GM19328 (cell line): ENCODE data around the gene C16orf89.
A peak's percentile ranks its signal among the peaks of the same experiment; 100 is the strongest.
"Not testable (repeated sequence)": the region's sequence is repeated elsewhere in the genome, so short reads cannot be mapped to it uniquely, and the experiment has no call there.

Source experiments
- ATAC-seq: cut with Tn5 transposase; IDR thresholded peaks from one replicate; pipeline ENCODE4 v1.9.1; 2021; ENCODE audit warnings: mild to moderate bottlenecking, moderate library complexity; ENCODE audit not compliant: unreplicated experiment

The C16orf89 gene, protein sequence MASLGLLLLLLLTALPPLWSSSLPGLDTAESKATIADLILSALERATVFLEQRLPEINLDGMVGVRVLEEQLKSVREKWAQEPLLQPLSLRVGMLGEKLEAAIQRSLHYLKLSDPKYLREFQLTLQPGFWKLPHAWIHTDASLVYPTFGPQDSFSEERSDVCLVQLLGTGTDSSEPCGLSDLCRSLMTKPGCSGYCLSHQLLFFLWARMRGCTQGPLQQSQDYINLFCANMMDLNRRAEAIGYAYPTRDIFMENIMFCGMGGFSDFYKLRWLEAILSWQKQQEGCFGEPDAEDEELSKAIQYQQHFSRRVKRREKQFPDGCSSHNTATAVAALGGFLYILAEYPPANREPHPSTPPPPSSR

GRCh38 chr16:5065813-5066212 lies at the start of gene C16orf89:
Gene C16orf89 (minus strand): TSS chr16:5065956. CDS start chr16:5065908, 48 bp downstream.
- ATAC-seq = no peak

DNA sequence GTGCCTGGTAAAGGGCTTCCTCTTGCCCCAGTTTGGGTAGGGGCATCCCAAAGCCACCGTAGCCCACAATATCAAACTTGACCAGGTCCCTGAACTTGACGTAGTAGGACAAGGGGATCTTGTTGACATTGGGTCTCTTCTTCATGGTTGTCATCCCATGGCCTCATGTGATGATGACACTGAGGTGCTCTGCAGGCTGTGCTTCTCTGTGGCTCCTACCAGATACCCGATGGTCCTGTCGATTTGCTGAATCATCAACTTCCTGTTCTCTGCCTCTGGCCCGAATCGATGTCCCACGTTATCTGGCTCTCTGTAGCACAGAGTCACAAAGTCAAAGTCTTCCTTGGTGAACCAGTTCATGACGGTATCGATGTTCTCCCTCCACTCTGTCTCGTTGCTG lies 45.2 kb upstream of the C16orf89 start:
- ATAC-seq = not testable (repeated sequence)

GRCh38 chr16:5108505-5109158 lies 42.9 kb upstream of the C16orf89 start:
- ATAC-seq = no peak

DNA sequence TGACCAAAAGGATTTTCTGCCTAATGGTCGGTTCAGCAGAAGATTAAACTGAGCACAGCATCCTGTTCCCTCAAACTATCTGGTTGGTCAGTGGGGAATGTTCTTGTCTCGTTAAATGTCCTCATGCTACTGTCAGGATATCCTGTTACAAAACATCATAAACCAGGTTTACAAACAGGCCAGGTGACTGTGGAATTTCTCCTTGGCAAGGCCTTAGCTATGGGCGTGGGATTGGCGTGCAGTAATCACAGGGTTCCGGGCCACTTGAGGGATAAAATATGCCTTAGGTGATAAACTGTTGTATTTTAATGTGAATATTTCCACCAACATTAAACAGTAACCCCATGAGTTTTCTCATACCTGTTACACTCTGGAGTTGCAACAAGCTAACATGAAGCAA lies 39.3 kb upstream of the C16orf89 start:
- not testable (repeated sequence) for ATAC-seq

DNA sequence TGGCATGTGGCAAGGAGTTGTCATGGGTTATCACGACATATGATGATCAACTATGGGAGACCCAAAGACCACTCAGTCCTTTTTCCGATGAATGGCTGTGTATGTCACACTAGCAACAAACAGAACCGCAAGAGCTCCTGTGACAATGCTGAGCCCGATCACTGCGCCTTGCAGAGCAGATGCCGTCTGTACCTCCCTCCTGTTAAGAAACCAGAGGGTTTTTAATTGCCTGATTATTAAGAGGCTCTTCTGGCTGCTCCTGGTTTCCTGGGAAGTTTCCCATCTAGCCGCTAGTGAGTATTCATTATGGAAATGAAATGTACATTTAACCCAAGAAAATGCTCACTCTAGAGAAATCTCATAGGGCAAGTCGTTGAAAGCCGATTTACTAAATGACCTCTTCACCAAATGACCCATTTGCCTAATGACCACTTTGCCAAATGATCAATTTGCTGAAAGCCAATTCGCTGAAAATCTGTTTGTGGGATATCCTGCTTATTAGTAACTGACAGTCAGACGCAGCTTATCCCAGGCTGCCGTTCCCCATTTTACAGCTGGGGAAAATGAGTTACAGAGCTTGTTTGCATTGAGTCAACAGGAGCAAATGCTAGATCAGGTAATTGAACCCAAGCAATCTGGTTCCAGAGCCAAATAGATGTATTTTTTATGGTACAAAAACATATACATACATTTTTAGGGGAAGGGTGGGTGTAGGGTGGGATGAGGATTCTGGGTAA lies 37.7 kb upstream of the C16orf89 start:
- ATAC-seq = not testable (repeated sequence)

DNA sequence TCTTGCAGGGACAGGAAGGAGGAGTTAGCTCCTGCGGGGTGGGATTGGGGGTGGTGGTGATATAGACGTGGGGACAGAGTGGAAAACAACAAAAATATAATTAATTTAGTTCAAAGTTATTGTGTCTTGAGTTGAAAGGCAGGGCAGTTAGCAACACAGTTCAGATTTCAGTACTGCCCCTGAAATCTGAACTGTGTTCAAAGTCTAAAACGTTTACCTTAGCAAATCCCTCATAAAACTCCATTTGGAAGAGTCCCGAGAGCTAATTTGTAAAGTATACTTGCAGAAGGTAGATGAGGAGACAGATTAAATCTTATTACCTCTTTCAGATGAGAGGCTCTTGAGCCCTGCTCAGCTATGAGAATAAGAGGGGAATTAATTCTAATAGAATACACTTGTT lies 33.4 kb upstream of the C16orf89 start:
- not testable (repeated sequence) for ATAC-seq

- peak; percentile 65 for ATAC-seq
Measured at GRCh38 chr16:5098221-5099159, 32.7 kb upstream of the C16orf89 start.

- peak; percentile 98 for ATAC-seq
Measured at GRCh38 chr16:5097470-5098220, 31.9 kb upstream of the C16orf89 start, which contains the start of gene EEF2KMT. Gene EEF2KMT (minus strand): TSS chr16:5097795. CDS start chr16:5097739, 56 bp downstream.

DNA sequence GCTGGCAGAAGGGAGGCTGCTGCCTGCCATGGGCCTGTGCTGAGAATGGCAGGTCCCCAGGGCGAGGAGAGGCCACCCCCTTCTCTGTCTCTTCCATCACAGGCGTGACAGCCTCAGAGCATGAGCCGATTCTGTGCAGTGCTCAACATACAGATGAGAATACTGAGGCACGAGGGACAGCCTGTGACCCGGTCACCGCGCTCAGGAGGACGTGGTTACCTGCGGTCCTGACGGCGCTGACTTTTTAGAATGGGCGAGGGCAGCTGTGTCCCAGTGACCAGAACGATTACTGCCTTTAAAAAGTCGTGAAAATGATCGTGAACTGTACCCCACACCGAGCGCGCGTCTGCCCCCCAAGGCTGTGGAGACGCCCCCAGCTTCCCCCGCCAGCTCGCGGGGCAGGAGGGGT lies 31.3 kb upstream of the C16orf89 start:
- not testable (repeated sequence) for ATAC-seq

DNA sequence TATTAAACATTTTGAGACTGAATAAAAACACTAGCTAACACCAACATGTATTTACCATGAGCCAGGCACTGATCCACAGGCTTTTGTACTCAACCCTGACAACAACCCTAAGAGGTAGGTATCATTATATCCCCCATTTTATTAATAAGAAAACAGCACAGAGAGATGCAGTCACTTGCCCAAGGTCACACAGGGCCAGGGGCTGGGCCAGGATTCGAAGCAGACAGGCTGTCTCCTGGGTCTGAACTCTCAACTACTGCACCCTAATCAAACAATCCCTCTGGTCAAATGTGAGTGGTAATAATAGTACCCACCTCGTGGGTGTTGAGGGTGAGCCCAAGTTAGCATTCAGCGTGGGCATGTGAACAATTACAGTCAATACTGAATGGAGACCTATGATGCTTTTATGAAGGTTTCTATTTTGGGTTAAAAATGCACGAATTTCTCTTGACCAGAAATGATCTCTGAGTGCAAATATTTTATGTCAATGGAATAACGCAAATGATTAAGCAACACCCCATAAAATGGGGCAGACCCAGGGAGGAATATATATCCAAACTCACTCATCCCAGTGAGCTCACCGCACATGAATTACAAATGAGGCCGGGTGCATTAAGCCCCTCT lies 30.8 kb upstream of the C16orf89 start:
- not testable (repeated sequence) for ATAC-seq

DNA sequence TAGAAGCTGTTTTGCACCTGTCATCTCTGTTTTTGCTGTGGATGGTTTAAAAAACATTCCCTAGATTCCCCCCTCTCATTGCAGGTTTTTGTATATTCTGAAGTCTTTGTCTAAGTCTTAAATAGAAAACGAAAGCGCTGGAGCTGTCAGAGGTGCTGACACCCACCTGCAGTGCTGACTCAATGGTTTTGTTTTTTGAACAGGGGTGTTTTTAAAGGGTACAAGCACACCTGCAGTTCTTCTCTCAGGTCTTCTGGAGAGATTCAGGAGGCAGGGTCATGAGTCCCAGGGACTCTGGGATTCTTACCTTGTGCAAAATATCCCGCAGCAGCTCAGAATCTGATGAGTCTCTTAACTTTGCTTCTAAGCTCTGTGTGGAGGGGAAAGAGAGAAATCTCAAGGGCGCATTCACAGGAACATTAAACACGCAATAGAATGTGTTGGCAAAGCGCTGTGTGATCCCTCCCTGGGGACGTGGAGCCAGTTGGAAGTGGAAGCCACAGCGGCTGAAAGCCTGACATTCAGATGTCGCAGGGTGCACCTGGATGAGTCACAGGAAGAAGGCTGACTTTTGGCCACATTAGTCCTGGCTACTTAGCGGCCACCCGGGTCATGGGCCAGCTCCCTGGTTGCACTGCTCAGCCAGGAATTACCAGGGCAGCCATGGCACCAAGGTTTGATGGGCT lies 29.5 kb upstream of the C16orf89 start:
- ATAC-seq = not testable (repeated sequence)

- ATAC-seq = not testable (repeated sequence)
Measured at GRCh38 chr16:5093746-5094145, 28.0 kb upstream of the C16orf89 start.

GRCh38 chr16:5093081-5093480 lies 27.3 kb upstream of the C16orf89 start:
- ATAC-seq = not testable (repeated sequence)

DNA sequence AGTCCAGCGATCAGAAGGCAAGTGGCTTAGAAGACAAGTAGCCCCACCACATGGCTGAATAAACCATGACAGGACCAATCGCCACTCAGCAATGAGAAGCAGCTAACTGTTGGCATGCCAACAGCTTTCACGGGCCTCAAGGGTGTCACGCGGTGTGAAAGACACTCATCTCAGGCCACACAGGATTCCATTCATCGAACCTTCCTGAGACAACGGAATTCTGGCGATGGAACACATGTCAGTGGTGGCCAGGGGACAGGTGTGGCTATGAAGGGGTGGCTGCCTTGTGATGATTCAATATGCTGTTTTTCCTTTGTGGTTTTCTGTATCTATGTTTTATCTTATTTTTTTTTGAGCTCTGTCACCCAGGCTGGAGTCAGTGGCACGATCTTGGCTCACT lies 24.8 kb upstream of the C16orf89 start:
- not testable (repeated sequence) for ATAC-seq

GRCh38 chr16:5089911-5090555 lies 24.3 kb upstream of the C16orf89 start:
- not testable (repeated sequence) for ATAC-seq

DNA sequence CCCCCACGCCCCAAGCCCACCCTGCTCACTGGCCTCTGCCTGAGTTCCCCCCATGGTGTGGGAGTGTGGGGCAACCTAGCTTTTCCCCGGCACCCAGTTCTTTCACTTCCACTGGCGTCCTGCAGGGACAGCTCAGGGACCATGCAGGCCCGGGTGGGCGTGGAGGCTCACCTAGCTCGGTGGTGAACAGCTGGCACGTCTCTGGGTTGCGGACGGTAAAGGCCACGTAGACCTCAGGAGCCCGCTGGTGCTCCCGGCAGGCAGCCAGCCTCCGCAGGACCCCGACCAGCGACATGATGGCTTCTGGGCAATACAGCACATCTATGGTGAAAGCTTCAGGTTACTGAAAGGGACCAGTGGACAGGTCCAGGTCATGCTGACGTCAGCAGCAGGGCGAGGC lies 23.2 kb upstream of the C16orf89 start:
- ATAC-seq = not testable (repeated sequence)

DNA sequence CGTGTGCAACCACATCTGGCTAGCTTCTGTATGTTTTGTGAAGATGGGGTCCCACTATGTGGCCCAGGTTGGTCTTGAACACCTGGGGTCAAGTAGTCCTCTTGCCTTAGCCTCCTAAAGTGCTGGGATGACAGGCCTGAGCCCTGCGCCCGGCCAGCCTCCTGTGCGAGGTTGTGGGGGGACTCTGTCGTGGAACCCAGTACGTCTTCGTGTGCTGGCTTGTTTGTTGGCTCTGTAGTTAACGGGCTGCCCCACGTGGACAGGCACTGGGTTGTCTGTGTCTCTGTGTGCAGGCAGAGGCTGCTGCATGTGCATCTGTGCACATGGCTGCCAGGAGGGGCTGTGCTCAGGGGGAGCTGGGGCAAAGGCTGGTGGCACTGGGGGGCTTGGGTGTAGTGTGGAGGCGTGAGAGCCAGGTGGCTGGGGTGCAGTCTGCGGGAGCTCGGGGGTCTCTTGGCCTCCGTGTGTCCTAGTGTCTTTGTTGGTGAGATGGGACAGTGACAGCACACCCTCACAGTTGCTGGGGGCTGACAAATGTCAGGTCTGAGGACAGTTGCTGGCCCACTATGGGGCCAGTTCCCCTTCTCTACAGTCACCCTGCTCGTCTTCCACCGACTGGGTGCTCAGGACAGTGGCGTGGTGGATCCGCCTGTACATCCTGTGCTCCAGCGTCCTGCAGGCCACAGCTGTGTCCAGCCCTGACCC lies 22.5 kb upstream of the C16orf89 start:
- ATAC-seq = not testable (repeated sequence)
